Mesendoderm (in vitro differentiated cells): Measurements from ENCODE around the gene TBC1D5.

Source experiments
- DNase-seq: peaks from one replicate; pipeline ENCODE4 v3.0.0; 2013
- H2AK5ac ChIP-seq: 2 replicates; pipeline ENCODE4 v1.6.1; 2013; ENCODE audit warnings: low read length, inconsistent platforms
- H2BK120ac ChIP-seq: 2 replicates; pipeline ENCODE4 v1.6.1; 2013; ENCODE audit warnings: low read depth, mild to moderate bottlenecking, low read length, moderate library complexity, mixed read lengths
- H2BK15ac ChIP-seq: replicated peaks from 2 replicates; pipeline ENCODE4 v1.6.1; 2013; ENCODE audit warnings: low read depth, mild to moderate bottlenecking, moderate library complexity
- H2BK5ac ChIP-seq: 2 replicates; pipeline ENCODE4 v1.6.1; 2013; ENCODE audit warnings: low read length, inconsistent platforms
- H3K18ac ChIP-seq: 2 replicates; pipeline ENCODE4 v1.6.1; 2013; ENCODE audit warnings: mild to moderate bottlenecking, low read length, mixed read lengths
- H3K23ac ChIP-seq: one replicate; pipeline ENCODE4 v1.6.1; 2013; ENCODE audit warnings: low read length
- H3K27ac ChIP-seq: 2 replicates; pipeline ENCODE4 v1.5.1; 2013; ENCODE audit warnings: low read depth, mild to moderate bottlenecking, inconsistent platforms, low read length, moderate library complexity
- H3K27me3 ChIP-seq: 2 replicates; pipeline ENCODE4 v1.6.1; 2013; ENCODE audit warnings: low read length, control low read depth, mild to moderate bottlenecking, inconsistent platforms; ENCODE audit not compliant: insufficient read depth, poor library complexity
- H3K36me3 ChIP-seq: 2 replicates; pipeline ENCODE4 v1.6.1; 2013; ENCODE audit warnings: low read length, inconsistent platforms; ENCODE audit not compliant: control insufficient read depth, insufficient read depth
- H3K4ac ChIP-seq: one replicate; pipeline ENCODE4 v1.6.1; 2013; ENCODE audit warnings: low read depth, mild to moderate bottlenecking, low read length, moderate library complexity
- H3K4me1 ChIP-seq: 2 replicates; pipeline ENCODE4 v1.6.1; 2013; ENCODE audit warnings: low read depth, low read length, inconsistent platforms; ENCODE audit not compliant: control insufficient read depth
- H3K4me2 ChIP-seq: 2 replicates; pipeline ENCODE4 v1.6.1; 2013; ENCODE audit warnings: low read length
- H3K4me3 ChIP-seq: 2 replicates; pipeline ENCODE4 v1.5.1; 2013; ENCODE audit warnings: mild to moderate bottlenecking, low read length
- H3K56ac ChIP-seq: one replicate; pipeline ENCODE4 v1.6.1; 2013; ENCODE audit warnings: low read length
- H3K79me1 ChIP-seq: 2 replicates; pipeline ENCODE4 v1.6.1; 2013; ENCODE audit warnings: low read length, inconsistent platforms
- H3K79me2 ChIP-seq: 2 replicates; pipeline ENCODE4 v1.6.1; 2013; ENCODE audit warnings: mild to moderate bottlenecking, low read length; ENCODE audit not compliant: control insufficient read depth, insufficient read depth
- H3K9ac ChIP-seq: 2 replicates; pipeline ENCODE4 v1.6.1; 2013; ENCODE audit warnings: low read length, inconsistent platforms
- H4K5ac ChIP-seq: one replicate; pipeline ENCODE4 v1.6.1; 2013; ENCODE audit warnings: low read length
- H4K8ac ChIP-seq: one replicate; pipeline ENCODE4 v1.6.1; 2013; ENCODE audit warnings: low read depth, mild to moderate bottlenecking, control low read depth, low read length, moderate library complexity
- WGBS: extraction: QIAGEN DNeasy Blood & Tissue Kit; methylation state at CpG from one replicate; pipeline ENCODE4 v1.1.7; 2013; ENCODE audit warnings: low lambda C conversion rate, missing lambda C conversion rate; ENCODE audit not compliant: insufficient coverage; ENCODE audit errors: extremely low coverage; 5-methylcytosine and 5-hydroxymethylcytosine counted together

TBC1D5 gene

DNA sequence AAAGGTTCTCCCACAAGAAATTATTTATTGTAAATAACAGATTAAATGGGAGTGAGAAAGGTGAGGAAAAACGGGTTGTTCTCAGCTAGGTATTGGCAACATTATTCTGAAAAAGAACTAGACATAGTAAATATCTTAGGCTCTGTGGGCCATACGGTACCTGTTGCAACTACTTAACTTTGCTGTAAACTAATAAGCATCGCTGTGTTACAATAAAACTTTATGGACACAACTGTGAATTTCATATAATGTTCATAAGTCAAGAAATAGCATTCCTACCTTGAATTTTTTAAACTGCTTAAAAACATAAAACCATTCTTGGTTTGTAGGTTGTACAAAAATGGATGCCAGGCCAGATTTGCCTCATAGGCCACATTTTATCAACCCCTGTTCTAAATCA, 183.9 kb downstream of the TBC1D5 start:
- Histone ChIP-seq H3K23ac (no peak overlapping the region), H3K18ac (no peak overlapping the region), H2BK5ac (no peak overlapping the region), H3K27ac (no peak overlapping the region), H3K4me2 (no peak overlapping the region), H3K36me3 (no peaks in the 10 kb centered on the region), H3K27me3 (no peaks in the 10 kb centered on the region), H3K4me3 (no peak overlapping the region), H2BK15ac (no peak overlapping the region), H2BK120ac (no peak overlapping the region), H3K9ac (no peak overlapping the region), H2AK5ac (no peak overlapping the region), H3K56ac (no peak overlapping the region), H3K4me1 (peaks cover 2% of the 10 kb centered on the region), H4K5ac (no peak overlapping the region), H4K8ac (no peak overlapping the region), H3K79me1 (no peaks in the 10 kb centered on the region), H3K4ac (no peak overlapping the region), H3K79me2 (no peaks in the 10 kb centered on the region)
- DNase-seq = no peak
- no CpG with 5 or more reads among the region's 3 CpGs for WGBS

DNA sequence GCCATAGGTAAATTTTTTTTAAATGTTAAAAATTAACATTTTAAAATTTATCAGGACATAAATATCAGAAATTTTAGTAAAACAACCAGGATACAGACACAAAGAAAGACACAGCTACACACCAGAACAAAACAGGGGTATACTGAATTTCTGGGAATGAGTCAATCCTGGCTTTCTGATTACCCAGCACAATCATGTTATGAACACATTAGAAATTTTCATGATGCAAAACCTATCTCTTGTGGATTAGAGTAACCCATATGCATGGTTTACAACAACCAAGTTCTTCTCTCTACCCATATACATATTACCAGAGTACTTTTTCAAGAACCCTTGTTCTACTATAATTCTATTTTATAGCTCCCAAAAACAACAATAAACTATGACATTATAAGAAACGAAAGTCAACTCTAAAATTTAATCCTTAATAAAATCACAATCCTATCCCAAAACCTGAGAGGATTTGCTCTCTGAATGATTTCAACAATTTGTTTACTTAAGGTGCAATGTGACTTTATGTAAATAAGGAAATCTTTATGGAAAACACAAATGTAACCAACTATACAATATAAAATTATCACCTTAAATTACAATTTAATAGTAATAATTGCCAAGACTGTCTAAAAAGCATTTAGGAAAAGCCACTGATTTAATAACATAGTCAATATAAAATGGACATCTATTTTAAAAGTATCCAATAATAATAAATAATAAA, 184.5 kb downstream of the TBC1D5 start:
- DNase-seq = no peak
- no peak overlapping the region for H2BK120ac ChIP-seq
- H3K79me1 ChIP-seq = no peaks in the 10 kb centered on the region
- no peak overlapping the region for H3K4me3 ChIP-seq
- H2BK15ac ChIP-seq = no peak overlapping the region
- no peak overlapping the region for H2BK5ac ChIP-seq
- peaks cover 2% of the 10 kb centered on the region for H3K4me1 ChIP-seq
- H3K4ac ChIP-seq = no peak overlapping the region
- no peak overlapping the region for H3K18ac ChIP-seq
- H3K27ac ChIP-seq = no peak overlapping the region
- H3K79me2 ChIP-seq = no peaks in the 10 kb centered on the region
- no peaks in the 10 kb centered on the region for H3K27me3 ChIP-seq
- H3K36me3 ChIP-seq = no peaks in the 10 kb centered on the region
- WGBS = 100% methylated on average over 1 of the region's 1 CpG
- H3K56ac ChIP-seq = no peak overlapping the region
- no peak overlapping the region for H4K5ac ChIP-seq
- H3K4me2 ChIP-seq = no peak overlapping the region
- H3K23ac ChIP-seq = no peak overlapping the region
- no peak overlapping the region for H4K8ac ChIP-seq
- no peak overlapping the region for H2AK5ac ChIP-seq
- H3K9ac ChIP-seq = no peak overlapping the region

DNA sequence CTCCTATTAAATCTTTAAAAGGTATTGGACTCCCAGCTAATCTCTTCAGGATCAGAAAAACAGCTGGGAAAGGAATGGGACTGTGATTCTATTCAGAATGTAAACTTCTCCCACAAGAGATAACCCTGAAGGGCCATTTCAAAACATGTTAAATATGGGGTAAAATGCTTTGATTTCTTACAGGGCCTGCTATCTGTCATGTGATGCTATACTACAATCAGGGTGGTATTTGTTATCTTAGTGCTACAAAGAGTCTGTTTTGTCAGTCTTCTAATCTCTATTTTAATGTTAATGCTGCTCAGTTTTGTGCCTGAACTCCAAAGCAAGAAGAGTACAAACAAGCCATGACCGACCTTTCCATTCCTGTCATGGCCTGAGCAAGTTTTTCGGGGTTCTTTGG, 186.9 kb downstream of the TBC1D5 start:
- no CpG with 5 or more reads among the region's 2 CpGs for whole genome bisulfite sequencing
- Histone ChIP-seq H3K79me1 (no peaks in the 10 kb centered on the region), H3K18ac (peak overlapping the region; percentile 39), H3K4ac (peak overlapping the region; percentile 36), H2BK120ac (no peak overlapping the region), H3K27me3 (no peaks in the 10 kb centered on the region), H3K4me3 (no peak overlapping the region), H3K79me2 (no peaks in the 10 kb centered on the region), H3K56ac (no peak overlapping the region), H3K36me3 (no peaks in the 10 kb centered on the region), H2AK5ac (no peak overlapping the region), H2BK5ac (no peak overlapping the region), H2BK15ac (no peak overlapping the region), H3K4me1 (peaks cover 2% of the 10 kb centered on the region), H4K5ac (no peak overlapping the region), H4K8ac (no peak overlapping the region), H3K23ac (no peak overlapping the region), H3K27ac (no peak overlapping the region), H3K4me2 (no peak overlapping the region), H3K9ac (no peak overlapping the region)
- DNase-seq = peak; percentile 44

DNA sequence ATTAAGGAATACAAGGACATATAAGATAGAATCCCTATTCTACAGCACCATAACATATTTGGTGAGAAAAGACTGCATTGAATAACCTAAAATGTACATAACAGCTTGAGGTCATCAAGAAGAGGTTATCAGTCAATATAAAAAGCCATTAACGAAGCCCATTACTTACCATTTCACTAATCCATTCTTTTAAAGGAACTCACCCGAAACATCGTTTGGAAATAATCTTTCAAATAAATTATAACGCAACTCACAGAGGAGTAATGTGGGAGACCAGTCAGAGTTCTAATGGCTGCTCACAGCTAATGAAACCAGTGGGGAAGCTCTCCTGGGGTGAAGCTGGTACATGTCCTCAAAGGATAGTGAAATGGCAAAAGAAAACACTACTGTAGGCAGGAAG, 188.4 kb downstream of the TBC1D5 start:
- Histone ChIP-seq H3K79me2 (no peaks in the 10 kb centered on the region), H2BK15ac (no peak overlapping the region), H2AK5ac (no peak overlapping the region), H4K5ac (no peak overlapping the region), H3K27ac (no peak overlapping the region), H3K56ac (no peak overlapping the region), H3K79me1 (no peaks in the 10 kb centered on the region), H3K4me2 (no peak overlapping the region), H4K8ac (no peak overlapping the region), H3K4me1 (peaks cover 2% of the 10 kb centered on the region), H3K4ac (no peak overlapping the region), H3K9ac (no peak overlapping the region), H3K18ac (no peak overlapping the region), H3K36me3 (no peaks in the 10 kb centered on the region), H2BK5ac (no peak overlapping the region), H2BK120ac (no peak overlapping the region), H3K23ac (no peak overlapping the region), H3K27me3 (no peaks in the 10 kb centered on the region), H3K4me3 (no peak overlapping the region)
- DNase-seq = no peak
- WGBS = 100% methylated on average over 2 of the region's 4 CpGs

DNA sequence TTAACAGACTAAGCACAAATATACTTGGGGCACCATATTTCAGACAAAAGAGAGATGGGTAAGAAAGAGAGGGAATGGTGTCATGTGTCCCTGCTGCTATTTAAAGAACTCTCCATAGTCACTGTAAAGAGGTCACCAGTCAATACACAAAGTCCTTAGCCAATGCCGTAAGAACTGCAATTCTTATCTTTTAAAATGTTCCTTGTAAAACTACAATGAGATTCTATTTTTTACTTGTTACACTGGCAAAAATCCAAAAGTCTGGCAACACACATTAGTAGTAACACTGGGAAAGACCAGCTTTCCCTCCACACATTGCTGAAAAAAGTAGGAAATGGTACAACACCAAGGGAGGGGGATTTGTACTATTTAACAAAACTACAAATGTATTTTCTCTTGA, 189.4 kb downstream of the TBC1D5 start:
- no peaks in the 10 kb centered on the region for H3K79me1 ChIP-seq
- no peak overlapping the region for H2BK15ac ChIP-seq
- H3K4me3 ChIP-seq = no peak overlapping the region
- H3K79me2 ChIP-seq = no peaks in the 10 kb centered on the region
- no peak overlapping the region for H3K23ac ChIP-seq
- H3K18ac ChIP-seq = no peak overlapping the region
- H3K4ac ChIP-seq = no peak overlapping the region
- no CpG with 5 or more reads among the region's 1 CpG for WGBS
- no peak overlapping the region for H4K5ac ChIP-seq
- H3K56ac ChIP-seq = peak overlapping the region; percentile 62
- H3K36me3 ChIP-seq = no peaks in the 10 kb centered on the region
- peaks cover 2% of the 10 kb centered on the region for H3K4me1 ChIP-seq
- no peak for DNase-seq
- no peaks in the 10 kb centered on the region for H3K27me3 ChIP-seq
- H3K27ac ChIP-seq = no peak overlapping the region
- no peak overlapping the region for H4K8ac ChIP-seq
- H2AK5ac ChIP-seq = no peak overlapping the region
- no peak overlapping the region for H3K4me2 ChIP-seq
- no peak overlapping the region for H2BK120ac ChIP-seq
- no peak overlapping the region for H2BK5ac ChIP-seq
- H3K9ac ChIP-seq = no peak overlapping the region

DNA sequence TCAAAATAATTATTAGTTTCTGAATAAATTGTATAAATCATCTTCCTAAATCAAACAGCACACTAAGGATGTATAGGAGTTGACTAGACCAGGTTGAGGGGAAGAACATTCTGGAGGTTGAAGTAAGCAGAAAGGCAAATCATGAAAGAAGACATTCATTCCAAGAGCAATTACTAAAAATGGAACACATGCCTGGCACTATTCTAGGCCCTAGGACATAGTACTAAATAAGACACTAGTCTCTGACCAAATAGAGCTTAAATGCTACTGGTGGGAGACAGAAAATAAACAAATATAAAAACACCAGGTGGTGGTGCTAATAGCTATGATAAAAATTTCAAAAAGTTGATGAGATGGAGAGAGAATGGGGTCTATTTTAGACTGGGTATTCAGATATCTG, 190.1 kb downstream of the TBC1D5 start:
- no peak overlapping the region for H2BK5ac ChIP-seq
- H3K4me3 ChIP-seq = no peak overlapping the region
- H3K79me1 ChIP-seq = no peaks in the 10 kb centered on the region
- H3K18ac ChIP-seq = no peak overlapping the region
- H4K8ac ChIP-seq = no peak overlapping the region
- DNase-seq = no peak
- H2BK15ac ChIP-seq = no peak overlapping the region
- H3K56ac ChIP-seq = no peak overlapping the region
- no peaks in the 10 kb centered on the region for H3K79me2 ChIP-seq
- no peaks in the 10 kb centered on the region for H3K36me3 ChIP-seq
- no peak overlapping the region for H2AK5ac ChIP-seq
- H2BK120ac ChIP-seq = no peak overlapping the region
- H3K4me2 ChIP-seq = no peak overlapping the region
- no peak overlapping the region for H3K27ac ChIP-seq
- H3K9ac ChIP-seq = no peak overlapping the region
- H3K27me3 ChIP-seq = no peaks in the 10 kb centered on the region
- peaks cover 2% of the 10 kb centered on the region for H3K4me1 ChIP-seq
- H3K23ac ChIP-seq = no peak overlapping the region
- no peak overlapping the region for H4K5ac ChIP-seq
- H3K4ac ChIP-seq = no peak overlapping the region
